SH-SY5Y (cell line): ENCODE data around the gene LRRTM4.

ENCODE experiments used
- GATA2 ChIP-seq: IDR thresholded peaks from 2 replicates; pipeline ENCODE4 v1.6.1; 2011; ENCODE audit warnings: mild to moderate bottlenecking, low read depth, low read length
- GATA3 ChIP-seq: IDR thresholded peaks from 2 replicates; pipeline ENCODE4 v1.6.1; 2011; ENCODE audit warnings: low read depth, mild to moderate bottlenecking, low read length, moderate library complexity

DNA sequence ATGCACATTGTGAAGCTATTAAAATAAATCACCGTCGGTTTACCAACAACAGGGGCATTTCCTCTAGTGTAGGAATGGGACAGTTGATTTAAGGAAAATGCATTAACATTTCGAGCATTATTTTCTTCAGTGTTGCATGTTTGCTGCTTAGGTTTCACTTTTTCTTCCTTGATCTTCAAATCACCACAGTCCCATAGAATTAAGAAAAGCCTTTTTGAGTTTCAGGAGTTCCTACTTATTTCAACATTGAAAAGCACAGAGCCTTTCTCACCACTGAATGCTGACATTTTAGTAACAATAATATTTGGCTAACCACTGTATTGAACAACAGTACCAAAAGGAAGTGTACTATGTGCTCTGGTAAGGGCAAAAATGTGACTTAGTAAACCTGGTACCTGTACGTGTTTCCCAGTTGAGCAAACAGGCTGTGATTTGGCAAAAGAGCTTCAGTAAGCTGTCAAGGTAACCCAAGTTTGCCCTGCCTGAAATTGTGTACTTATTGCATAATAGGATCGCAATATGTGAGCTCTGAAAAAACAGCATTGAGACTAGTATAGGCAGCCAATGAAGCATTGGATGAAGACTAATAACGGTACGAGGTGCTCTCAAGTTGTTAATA lies 2.2 kb downstream of the LRRTM4 start:
- TF ChIP-seq GATA3 (no peak), GATA2 (no peak)
